WTC11 (cell line): ENCODE measurements around the gene SYTL4. TPM values are rescaled to one million over a fixed set of nuclear protein-coding genes. Genes with fewer than 3 reads are reported as not detected.

Experiments used
- total RNA-seq: library from RNA; stranded (reverse); gene quantifications from 3 replicates; pipeline ENCODE4 v1.2.3, GENCODE V29; 2021

Gene SYTL4
- total RNA-seq, 1 experiment from 2014 or later, result 0.31 TPM

Other genes with a start within 250 kb of the SYTL4 start
- 1.9 to 3.3 TPM (median 2.8 TPM) in 3 replicates for gene TNMD, start 147.2 kb downstream of the SYTL4 start, total RNA-seq
- gene TSPAN6, start 95.3 kb downstream of the SYTL4 start, total RNA-seq, result 47.0 to 50.5 TPM (median 49.8 TPM) in 3 replicates
- gene SRPX2, start 87.9 kb downstream of the SYTL4 start, total RNA-seq, result 0.24 to 0.62 TPM (median 0.34 TPM) in 3 replicates
- 29.8 to 30.3 TPM (median 30.2 TPM) in 3 replicates for gene CSTF2, start 88.3 kb upstream of the SYTL4 start, total RNA-seq
- gene NOX1, start 142.2 kb upstream of the SYTL4 start, total RNA-seq, result not detected in 3 replicates
- gene XKRX, start 196.8 kb upstream of the SYTL4 start, total RNA-seq, result 1.1 to 1.3 TPM (median 1.2 TPM) in 3 replicates
- gene ARL13A, start 237.6 kb upstream of the SYTL4 start, total RNA-seq, result not detected in 3 replicates